ENCODE data around the gene UBAP1L.
"Not testable (repeated sequence)": the region's sequence is repeated elsewhere in the genome, so short reads cannot be mapped to it uniquely, and the experiment has no call there.

UBAP1L gene

DNA sequence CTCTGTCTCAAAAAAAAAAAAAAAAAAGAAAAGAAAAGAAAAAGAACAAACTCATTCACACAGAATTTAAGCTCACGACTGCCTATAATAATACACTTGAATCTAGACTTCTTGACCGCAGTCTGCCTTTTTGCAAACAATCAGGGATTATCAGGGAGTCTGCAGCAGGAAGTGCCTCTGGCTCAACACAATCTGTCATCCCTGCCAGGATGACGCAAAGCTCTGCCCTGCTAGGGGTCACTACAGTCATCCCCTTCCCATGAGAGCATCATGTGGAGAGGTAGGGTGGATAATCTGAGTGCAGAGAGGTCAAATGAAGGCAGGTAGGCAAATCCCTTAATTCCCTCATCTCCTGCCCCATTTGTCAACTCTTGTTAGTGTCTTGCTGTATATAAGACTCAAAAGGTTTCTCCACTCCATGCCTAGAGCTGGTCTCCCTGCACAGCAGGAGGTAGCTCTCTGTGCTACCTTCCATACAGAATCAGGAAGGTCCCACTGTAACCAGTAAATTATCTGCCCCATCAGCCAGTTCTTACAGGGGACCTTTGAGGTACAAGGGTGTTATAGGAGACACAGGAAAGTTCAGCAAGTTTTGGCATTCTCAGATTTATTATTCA lies 4.2 kb downstream of the UBAP1L start:
- Histone ChIP-seq H3K9me3 (ENCODE audit: control insufficient read depth, insufficient read depth, low read length) (no peaks in the 10 kb centered on the region), H3K4me1 (ENCODE audit: insufficient read depth, low read length) (no peaks in the 10 kb centered on the region), H3K9ac (ENCODE audit: low read depth, low read length) (no peak overlapping the region), H3K36me3 (ENCODE audit: insufficient read depth, low read length) (no peaks in the 10 kb centered on the region)

DNA sequence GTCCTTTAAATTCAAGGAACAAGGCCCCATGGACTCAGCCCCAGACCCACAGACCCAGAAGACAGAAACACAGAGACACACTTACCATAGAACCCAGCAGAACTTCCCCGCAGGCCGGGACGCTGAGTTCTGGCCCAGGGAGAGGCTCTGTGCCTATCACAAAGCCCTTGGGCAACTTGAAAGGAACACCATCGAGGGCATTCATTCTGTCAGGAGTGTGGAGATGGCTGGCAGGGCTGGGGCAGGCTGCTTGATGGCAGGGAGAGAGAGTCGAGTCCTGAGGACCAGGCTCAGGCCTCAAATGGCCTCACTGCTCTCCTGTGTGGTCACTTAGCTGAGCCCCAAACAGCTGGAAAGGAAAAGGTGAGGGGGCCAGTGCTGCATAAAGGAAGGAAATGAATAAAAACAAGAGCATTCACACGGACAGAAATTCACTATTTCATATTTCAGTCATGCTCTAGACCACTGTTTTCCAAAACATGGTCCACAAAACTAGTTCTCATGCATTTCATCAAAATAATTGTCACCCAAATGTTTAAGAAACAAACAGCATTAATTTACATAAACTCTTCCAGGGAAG lies 8.9 kb downstream of the UBAP1L start:
- H3K36me3 ChIP-seq (ENCODE audit: insufficient read depth, low read length): no peaks in the 10 kb centered on the region
- H3K9me3 ChIP-seq (ENCODE audit: control insufficient read depth, insufficient read depth, low read length): no peaks in the 10 kb centered on the region
- no peaks in the 10 kb centered on the region; the same call in 1 of the 2 replicates for H3K4me1 ChIP-seq (ENCODE audit: insufficient read depth, low read length)
- no peak overlapping the region for H3K9ac ChIP-seq (ENCODE audit: low read depth, low read length)

DNA sequence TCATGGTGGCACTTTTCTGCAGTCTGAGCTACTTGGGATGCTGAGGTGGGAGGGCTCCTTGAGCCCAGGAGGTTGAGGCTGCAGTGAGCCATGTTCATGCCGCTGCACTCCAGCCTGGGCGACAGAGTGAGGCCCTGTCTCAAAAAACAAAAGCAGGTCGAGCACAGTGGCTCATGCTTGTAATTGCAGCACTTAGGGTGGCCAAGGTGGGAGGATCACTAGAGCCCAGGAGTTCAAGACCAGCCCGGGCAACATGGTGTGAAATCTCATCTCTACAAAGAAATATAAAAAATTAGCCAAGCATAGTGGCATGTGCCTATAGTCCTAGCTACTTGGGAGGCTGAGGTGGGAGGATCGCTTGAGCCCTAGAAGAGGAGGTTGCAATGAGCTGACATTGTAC lies 10.0 kb downstream of the UBAP1L start:
- Histone ChIP-seq H3K4me1 (ENCODE audit: insufficient read depth, low read length) (no peaks in the 10 kb centered on the region; the same call in 1 of the 2 replicates), H3K9me3 (ENCODE audit: control insufficient read depth, insufficient read depth, low read length) (no peaks in the 10 kb centered on the region), H3K9ac (ENCODE audit: low read depth, low read length) (no peak overlapping the region), H3K36me3 (ENCODE audit: insufficient read depth, low read length) (no peaks in the 10 kb centered on the region)

DNA sequence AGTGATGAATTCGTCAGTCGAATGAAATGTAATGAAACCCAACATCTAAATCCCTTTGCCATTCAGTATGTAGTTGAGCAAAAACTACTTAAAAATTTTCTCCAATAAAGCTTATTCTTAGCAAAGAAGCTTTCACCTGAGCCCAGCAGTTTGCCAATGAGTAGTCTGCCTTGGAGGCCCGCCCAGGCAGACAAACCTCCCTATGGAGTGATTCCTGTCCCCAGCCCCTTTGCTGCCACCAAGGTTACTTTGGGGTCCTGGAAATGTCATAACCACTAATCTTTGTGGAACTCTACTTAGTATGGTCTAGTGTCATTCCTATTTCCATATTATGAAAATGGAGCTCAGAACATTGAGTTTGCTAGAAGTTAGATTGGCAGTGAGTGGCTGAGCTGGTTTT lies 12.1 kb downstream of the UBAP1L start:
- Histone ChIP-seq H3K36me3 (ENCODE audit: insufficient read depth, low read length) (no peaks in the 10 kb centered on the region; the same call in 1 of the 2 replicates), H3K9ac (ENCODE audit: low read depth, low read length) (no peak overlapping the region; the same call in 1 of the 2 replicates), H3K4me1 (ENCODE audit: insufficient read depth, low read length) (no peaks in the 10 kb centered on the region; the same call in 1 of the 2 replicates), H3K9me3 (ENCODE audit: control insufficient read depth, insufficient read depth, low read length) (no peaks in the 10 kb centered on the region)

DNA sequence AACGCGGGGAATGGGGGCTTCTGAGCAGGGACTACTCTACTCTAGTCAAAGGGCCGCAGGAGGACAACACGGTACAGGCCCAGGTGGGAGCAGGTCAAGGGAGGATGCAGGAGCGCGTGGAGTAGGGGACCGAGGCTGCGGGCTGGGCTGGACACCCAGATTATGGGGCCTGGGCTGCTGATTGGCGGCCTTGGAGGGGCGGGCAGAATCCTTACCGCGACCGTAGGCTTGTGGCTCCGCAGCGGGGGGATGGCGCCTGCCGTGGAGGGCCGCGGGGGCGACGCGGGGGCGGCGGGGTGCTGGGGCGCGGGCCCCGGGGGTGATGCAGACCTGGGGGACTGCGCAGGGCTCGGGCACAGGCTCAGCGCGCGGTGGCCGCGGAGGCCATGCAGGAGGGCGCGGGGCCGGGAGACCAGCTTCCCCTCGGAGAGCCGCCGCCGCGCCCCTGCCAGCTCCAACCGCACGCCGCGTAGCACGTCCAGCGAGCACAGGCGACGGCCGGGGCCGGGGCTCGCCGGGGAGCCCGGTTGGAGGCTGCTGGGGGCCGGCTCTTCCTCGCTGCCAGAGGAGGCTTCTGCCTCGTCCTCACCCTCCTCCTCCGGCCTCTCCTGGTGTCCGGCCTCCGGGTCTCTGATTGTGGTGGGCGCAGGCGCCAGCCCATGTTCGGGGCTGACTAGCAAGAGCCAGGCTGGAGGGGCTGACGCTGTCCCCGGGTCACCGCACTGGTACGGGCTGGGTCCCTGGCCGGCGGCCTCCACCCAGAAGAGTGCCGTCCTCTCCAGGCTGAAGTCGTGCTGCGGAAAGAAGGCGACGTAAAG lies 12.9 kb downstream of the UBAP1L start:
- peak overlapping the region; percentile 56; the same call in 1 of the 2 replicates for H3K9ac ChIP-seq (ENCODE audit: low read depth, low read length)
- no peaks in the 10 kb centered on the region; the same call in 1 of the 2 replicates for H3K36me3 ChIP-seq (ENCODE audit: insufficient read depth, low read length)
- peaks cover 2% of the 10 kb centered on the region; the same call in 1 of the 2 replicates for H3K4me1 ChIP-seq (ENCODE audit: insufficient read depth, low read length)
- H3K9me3 ChIP-seq (ENCODE audit: control insufficient read depth, insufficient read depth, low read length): no peaks in the 10 kb centered on the region

DNA sequence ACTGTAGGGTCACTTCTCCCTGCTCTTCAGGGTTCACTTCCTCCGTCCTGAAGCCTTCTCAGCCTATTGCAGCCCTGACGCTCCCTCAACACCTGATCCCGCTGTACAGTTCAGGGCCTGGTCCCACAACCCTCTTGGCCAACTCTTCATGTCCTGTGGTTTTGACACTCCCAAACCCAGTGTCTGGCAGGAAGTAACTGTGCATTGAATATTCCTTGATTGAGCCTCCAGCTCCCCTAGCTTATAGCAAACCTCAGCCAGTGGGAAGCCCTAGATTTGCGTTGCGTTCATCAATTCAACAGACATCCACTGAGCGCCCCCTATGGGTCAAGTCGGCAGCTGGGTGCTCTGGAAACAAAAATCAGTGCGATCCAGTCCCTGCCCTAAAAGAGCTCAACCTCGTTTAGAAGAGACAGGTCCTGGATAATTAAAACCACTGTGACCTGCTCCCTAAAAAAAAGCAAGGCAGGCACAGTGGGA lies 13.5 kb downstream of the UBAP1L start:
- Histone ChIP-seq H3K9ac (ENCODE audit: low read depth, low read length) (peak overlapping the region; percentile 54; the same call in 1 of the 2 replicates), H3K9me3 (ENCODE audit: control insufficient read depth, insufficient read depth, low read length) (no peaks in the 10 kb centered on the region), H3K36me3 (ENCODE audit: insufficient read depth, low read length) (no peaks in the 10 kb centered on the region; the same call in 1 of the 2 replicates), H3K4me1 (ENCODE audit: insufficient read depth, low read length) (peaks cover 5% of the 10 kb centered on the region; the same call in 1 of the 2 replicates)

DNA sequence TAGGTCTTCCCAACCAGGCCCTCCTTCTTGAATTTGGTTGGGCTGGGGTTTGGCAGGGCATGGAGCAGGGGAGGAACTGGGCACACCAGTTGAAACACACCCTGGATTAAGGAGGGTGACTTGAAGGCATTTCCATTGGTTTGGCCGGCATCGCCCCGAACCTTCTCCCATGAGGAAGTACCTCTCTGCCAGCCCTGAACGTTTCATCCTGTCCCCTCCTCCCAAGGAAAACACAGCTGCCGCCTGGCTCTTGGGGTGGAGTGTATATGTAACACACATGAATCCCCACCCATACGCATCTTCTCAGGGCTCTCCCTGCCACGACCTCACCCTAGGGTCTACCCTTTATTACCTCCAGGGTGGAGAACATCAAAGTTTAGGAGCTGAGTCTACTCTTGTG lies 14.6 kb downstream of the UBAP1L start:
- Histone ChIP-seq H3K4me1 (ENCODE audit: insufficient read depth, low read length) (peaks cover 5% of the 10 kb centered on the region; the same call in 1 of the 2 replicates), H3K9ac (ENCODE audit: low read depth, low read length) (no peak overlapping the region), H3K9me3 (ENCODE audit: control insufficient read depth, insufficient read depth, low read length) (no peaks in the 10 kb centered on the region), H3K36me3 (ENCODE audit: insufficient read depth, low read length) (no peaks in the 10 kb centered on the region; the same call in 1 of the 2 replicates)

DNA sequence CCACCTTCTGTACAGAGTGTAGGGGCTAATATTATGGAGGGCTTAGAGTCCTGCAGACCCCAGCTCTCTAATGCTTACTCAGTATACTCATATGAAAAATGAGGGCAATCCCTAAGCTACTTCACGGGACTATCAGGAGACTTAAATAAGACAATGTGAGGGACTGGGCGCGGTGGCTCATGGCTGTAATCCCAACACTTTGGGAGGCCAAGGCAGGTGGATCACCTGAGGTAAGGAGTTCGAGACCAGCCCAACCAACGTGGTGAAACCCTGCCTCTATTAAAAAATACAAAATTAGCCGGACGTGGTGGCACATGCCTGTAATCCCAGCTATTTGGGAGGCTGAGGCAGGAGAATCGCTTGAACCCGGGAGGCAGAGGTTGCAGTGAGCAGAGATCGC lies 15.2 kb downstream of the UBAP1L start:
- H3K4me1 ChIP-seq (ENCODE audit: insufficient read depth, low read length); H3K36me3 ChIP-seq (ENCODE audit: insufficient read depth, low read length); H3K9me3 ChIP-seq (ENCODE audit: control insufficient read depth, insufficient read depth, low read length); H3K9ac ChIP-seq (ENCODE audit: low read depth, low read length): not testable (repeated sequence)

DNA sequence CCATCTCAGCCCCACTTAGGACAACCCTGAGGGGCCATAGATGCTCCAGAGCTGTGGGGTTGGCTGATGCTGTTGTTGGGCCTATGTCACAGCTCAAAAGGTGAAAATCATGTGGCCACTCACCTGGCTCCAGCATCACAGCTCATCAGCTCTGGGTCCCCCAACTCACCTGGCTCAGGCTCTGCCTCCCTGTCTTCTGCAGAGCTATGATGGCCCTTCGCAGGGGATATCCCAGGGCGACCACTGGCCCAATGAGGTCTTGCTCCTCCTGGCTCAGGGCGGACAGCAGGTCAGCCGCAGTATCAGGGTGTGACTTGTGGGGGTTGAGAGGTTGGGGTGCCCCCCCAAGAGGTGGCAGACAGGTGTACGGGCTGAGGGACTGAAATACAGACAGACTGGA lies 15.7 kb downstream of the UBAP1L start:
- Histone ChIP-seq H3K36me3 (ENCODE audit: insufficient read depth, low read length) (no peaks in the 10 kb centered on the region; the same call in 1 of the 2 replicates), H3K9me3 (ENCODE audit: control insufficient read depth, insufficient read depth, low read length) (no peaks in the 10 kb centered on the region), H3K4me1 (ENCODE audit: insufficient read depth, low read length) (peaks cover 5% of the 10 kb centered on the region; the same call in 1 of the 2 replicates), H3K9ac (ENCODE audit: low read depth, low read length) (no peak overlapping the region)

DNA sequence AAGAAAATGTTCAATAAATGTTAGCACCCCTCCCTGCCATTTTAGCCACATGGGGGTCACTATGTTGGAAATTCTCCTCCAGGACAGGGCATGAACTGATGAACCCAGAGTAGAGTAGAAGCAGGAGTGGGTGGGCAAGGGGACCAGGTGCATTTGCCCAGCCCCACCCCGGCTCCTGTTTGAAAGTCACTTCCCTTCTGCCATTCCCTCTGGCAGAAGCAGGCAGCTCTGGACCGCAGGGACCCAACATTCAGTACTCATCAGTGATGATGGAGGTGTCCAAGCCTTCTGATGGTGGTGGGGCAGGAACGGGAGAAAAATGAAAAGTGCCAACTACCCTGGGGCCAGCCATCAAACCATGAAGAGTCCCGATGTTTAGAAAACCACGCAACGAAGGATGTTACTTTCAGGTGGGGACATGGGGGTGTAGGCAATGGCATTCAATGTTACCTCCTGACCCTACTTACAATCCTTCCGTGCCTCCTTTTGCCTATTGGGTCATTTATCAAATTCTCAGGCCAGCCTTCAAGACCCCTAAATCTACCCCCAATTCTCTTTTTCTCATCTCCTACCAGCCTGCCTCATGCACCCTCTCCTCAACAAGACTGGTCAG lies 17.2 kb downstream of the UBAP1L start:
- Histone ChIP-seq H3K36me3 (ENCODE audit: insufficient read depth, low read length) (no peaks in the 10 kb centered on the region; the same call in 1 of the 2 replicates), H3K9me3 (ENCODE audit: control insufficient read depth, insufficient read depth, low read length) (no peaks in the 10 kb centered on the region), H3K9ac (ENCODE audit: low read depth, low read length) (no peak overlapping the region), H3K4me1 (ENCODE audit: insufficient read depth, low read length) (peaks cover 5% of the 10 kb centered on the region; the same call in 1 of the 2 replicates)

DNA sequence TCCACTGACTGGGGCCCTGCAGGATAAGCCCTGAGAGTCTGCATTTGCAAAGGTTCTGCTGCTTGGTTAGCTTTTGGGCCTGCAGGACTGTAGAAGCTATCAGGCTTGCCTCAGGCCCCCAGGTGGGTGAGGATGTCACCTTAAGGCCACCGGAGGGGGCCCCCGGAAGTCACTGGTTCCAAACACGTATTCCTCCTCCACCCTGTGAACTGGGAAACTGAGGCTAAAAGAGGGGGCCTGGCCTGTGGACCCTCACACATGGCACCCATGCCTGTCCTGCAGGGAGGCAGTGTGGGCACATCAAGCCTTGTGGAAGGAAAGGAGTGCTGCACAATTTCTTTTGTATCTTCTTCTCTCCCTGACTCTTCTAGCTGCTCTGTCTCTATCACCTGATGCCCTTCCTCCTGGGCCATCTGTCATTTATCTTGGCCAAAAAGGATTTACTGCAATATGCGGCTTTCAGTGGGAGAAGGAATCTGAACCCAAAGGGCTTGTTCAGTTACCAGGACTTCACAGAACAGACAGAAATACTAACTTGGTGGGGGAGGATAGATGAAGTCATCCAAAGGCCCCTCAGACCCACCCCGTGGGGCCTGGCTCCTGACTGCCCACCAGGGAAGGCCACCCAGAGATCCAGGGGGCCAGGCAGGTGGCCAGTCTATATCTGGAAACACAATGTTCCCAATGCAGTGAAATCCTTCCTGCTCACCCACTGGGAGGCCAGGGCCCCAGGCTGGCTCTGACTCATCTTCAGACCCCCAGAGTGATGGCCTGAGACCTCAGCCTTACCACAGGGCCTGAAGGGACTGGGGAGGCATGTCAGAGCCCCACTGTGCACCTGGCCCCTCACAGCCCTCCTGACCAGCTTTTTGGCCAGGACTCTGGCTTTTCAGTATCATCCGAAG lies 18.3 kb downstream of the UBAP1L start:
- Histone ChIP-seq H3K9me3 (ENCODE audit: control insufficient read depth, insufficient read depth, low read length) (no peaks in the 10 kb centered on the region), H3K4me1 (ENCODE audit: insufficient read depth, low read length) (peaks cover 5% of the 10 kb centered on the region; the same call in 1 of the 2 replicates), H3K36me3 (ENCODE audit: insufficient read depth, low read length) (no peaks in the 10 kb centered on the region; the same call in 1 of the 2 replicates), H3K9ac (ENCODE audit: low read depth, low read length) (no peak overlapping the region)

DNA sequence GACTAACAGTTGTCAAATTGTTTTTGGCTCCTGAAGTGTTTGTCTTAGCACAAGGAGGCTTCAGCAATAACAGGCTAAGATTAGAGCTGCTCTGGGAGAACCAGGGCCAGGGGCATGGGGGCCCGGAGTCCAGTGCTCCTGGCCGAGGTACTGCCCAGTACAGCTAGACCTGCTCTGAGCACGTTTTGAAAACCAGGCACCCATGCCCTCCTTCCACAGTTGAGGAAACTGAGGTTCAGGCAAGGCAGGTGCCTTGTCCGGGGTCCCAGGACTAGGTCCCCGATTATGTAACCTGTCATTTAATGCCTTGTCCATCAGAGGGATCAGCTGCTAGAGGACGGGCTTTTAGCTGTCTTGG lies 19.3 kb downstream of the UBAP1L start:
- no peaks in the 10 kb centered on the region for H3K9me3 ChIP-seq (ENCODE audit: control insufficient read depth, insufficient read depth, low read length)
- no peaks in the 10 kb centered on the region; the same call in 1 of the 2 replicates for H3K36me3 ChIP-seq (ENCODE audit: insufficient read depth, low read length)
- peaks cover 5% of the 10 kb centered on the region; the same call in 1 of the 2 replicates for H3K4me1 ChIP-seq (ENCODE audit: insufficient read depth, low read length)
- H3K9ac ChIP-seq (ENCODE audit: low read depth, low read length): no peak overlapping the region

DNA sequence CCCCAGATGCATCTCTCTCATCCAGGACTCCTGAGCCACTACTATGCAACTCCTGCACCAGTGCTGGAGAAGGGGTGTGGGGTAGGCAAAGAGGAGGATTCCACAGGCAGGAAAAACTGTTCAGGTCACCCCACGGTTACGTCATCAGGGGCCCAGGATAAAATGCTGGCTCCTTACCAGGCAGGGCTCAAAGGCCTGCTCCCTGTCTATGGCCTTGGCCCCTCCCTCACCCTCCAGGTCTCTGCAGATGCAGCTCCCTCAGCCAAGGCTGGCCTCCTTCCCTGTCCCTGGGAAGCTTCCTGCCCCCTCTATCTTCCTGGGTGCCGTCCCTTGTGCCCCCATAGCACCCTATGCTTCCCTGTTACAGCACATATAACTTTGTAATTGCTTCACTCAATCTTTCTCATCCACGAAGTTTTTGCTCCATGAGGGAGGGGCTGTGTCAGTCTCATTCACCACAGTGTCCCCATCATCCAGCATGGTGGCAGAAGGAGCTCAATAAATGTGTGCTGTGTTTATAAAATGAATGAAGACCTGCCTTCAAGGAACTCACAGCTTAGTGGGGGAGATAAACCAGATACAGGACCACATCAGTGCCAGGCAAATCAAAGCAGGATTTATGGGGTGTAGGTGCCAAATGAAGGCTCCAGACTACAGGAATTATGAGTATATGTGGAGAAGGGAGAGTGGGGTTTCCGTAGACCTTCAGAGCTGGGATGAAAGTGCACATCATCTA lies 19.8 kb downstream of the UBAP1L start:
- Histone ChIP-seq H3K9ac (ENCODE audit: low read depth, low read length) (no peak overlapping the region), H3K4me1 (ENCODE audit: insufficient read depth, low read length) (peaks cover 5% of the 10 kb centered on the region; the same call in 1 of the 2 replicates), H3K9me3 (ENCODE audit: control insufficient read depth, insufficient read depth, low read length) (no peaks in the 10 kb centered on the region), H3K36me3 (ENCODE audit: insufficient read depth, low read length) (no peaks in the 10 kb centered on the region; the same call in 1 of the 2 replicates)
